NCI-H524 (cell line): Measurements from ENCODE around the gene CCDC178.
"Not testable (repeated sequence)": the region's sequence is repeated elsewhere in the genome, so short reads cannot be mapped to it uniquely, and the experiment has no call there.

Source experiments
- DNase-seq, 2 experiments: peaks; one replicate each; lab custom pipeline; 2025; lab: John Stamatoyannopoulos, UW

The CCDC178 gene

DNA sequence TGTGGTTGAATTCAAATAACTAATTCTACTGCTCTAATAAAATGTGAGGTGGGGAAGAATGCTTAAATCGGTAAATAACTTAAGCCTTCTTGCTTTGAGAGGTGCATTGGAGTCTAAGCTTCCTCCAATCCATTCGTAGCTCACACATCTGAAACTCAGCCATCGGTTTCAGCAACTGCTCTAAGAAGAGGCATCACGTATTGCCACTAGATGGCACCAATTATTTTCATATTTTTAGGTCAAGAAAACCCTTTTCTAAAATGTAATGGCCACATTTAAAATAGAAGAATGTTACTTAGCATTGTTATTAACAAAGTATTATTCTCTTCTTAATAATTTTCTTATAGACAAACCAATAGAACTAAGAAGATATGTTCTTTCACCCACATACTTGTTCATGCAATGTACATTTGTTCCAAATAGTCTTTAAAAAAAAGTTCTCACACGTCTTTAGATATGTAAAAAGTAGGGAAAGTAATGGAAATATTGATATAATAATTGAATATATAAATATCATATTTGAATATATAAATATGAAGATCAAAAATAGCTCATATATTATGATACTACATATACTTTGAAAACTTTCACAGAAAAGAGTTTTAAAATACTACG lies 229.8 kb downstream of the CCDC178 start:
- DNase-seq, result peak; percentile 19 to 51

- DNase-seq, result no peak
Measured at GRCh38 chr18:33205777-33206176, 234.7 kb downstream of the CCDC178 start.

- DNase-seq, result peak in 1 of 2 experiments; percentile 18
Measured at GRCh38 chr18:33201509-33201926, 239.0 kb downstream of the CCDC178 start.

GRCh38 chr18:33195795-33196194 lies 244.7 kb downstream of the CCDC178 start:
- DNase-seq, result no peak

- DNase-seq, result no peak
Measured at GRCh38 chr18:33194793-33195192, 245.7 kb downstream of the CCDC178 start.

DNA sequence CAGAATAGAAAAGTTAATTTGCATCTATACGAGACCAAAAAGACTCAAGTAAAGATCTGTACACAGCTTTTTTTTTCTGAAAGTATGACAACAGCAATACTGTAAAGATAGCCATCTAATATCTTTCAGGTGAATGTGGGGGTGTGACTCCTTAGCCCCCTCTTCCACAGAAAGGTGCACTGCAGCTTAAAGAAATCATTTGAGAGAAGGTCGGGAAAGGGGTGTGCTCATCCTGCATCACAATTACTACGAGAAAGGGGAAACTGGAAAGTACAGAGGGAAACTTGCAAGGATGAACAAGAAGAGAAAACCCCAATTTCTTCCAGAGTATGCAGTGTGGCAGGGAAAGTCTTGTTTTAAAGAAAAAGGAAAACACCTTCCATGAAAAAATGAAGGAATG lies 255.6 kb downstream of the CCDC178 start:
- DNase-seq, result no peak

- DNase-seq, result no peak
Measured at GRCh38 chr18:33184175-33184574, 256.3 kb downstream of the CCDC178 start.

DNA sequence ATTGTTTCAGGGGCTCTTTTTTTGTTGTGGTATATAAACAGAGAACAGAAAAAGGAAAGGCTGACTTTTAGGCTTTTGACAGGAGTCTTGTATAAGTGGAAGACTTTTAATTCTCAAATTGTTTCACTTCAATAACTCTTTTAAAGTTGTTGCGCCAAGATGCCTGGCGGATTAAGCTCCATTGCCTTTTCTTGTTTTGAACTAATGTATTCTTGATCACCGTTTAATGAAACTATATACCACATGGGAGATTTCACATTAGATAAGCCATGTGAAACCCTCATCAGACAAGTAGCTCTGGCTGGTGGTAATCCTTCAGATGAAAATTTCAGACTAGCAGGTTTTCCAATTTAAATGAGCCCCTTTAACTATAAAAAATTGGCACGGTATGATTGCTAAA lies 257.4 kb downstream of the CCDC178 start:
- DNase-seq, result peak in 1 of 2 experiments; percentile 42

- no peak for DNase-seq
Measured at GRCh38 chr18:33181016-33181415, 259.5 kb downstream of the CCDC178 start.

DNA sequence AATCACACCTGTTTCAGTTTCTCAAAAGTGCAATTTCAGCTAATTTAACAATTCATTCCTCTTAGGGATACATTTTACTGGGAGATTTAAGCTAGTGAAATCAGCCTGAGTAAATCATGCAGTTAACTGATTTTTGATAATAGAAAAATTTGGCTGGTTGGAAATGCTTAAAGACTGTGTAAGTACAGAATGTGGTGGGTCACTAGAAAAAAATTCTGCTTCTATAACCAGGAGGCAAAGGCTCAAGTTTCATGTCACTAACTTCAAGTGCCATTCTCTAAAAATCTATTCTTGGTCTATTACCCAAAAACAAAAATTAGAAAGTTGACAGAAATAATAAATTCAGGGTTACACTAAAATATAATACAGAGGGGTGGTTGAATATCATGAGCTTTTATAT lies 271.3 kb downstream of the CCDC178 start:
- no peak for DNase-seq

- DNase-seq, result not testable (repeated sequence)
Measured at GRCh38 chr18:33164121-33164520, 276.4 kb downstream of the CCDC178 start.

DNA sequence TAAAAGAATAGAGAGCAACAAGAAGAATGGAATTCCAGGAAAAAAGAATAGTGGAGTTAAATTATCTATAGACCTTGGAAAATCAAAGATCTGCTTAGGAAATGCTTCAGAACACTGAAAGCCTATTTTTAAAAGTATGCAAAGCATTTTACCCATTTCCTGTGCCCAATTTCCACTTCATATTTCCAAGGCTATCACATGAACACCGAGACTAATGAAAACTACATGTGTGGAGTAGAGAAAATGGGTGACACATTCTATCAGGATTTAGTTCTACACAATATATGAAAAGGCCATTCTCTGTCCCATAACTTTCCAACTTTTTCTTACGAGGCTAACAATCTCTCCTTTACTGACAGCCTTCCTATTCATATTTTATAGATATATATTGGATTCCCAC lies 279.4 kb downstream of the CCDC178 start:
- DNase-seq, result no peak

DNA sequence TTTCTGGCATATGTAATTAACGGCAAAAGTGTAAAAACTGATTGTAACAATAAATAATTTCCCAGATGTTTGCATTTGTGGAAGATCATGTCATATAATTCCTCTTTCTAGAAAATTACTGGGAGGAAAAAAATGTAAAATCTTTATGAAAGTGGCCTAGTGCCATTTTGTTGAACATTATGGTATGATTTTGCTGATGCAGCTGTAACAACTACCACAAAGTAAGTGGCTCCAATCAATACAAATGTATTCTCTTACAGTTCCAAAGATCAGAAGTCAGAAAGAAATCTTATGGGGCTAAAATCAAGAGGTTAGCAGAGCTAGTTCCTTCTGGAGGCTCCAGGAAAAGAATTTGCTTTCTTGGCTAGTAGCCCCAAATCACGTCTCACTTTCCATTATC lies 281.4 kb downstream of the CCDC178 start:
- DNase-seq, result no peak

DNA sequence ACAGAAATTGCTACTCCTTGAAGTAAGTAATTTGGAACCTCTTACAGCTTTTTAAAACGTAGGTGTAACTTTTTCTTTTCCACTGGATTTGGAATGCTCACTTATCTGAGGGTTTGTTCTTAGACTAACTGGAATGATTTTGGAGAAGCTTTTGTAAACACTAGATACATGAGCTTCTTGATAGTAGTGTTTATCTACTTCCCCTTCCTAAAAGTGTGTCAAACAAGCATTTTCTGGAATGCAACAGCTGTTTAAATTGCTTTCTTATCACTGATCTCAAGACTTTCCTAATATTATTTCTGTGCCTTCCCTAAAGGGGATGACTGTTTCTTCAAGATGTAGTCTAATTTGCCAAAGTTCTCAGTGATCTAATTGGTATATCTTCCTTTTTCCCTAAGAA lies 282.6 kb downstream of the CCDC178 start:
- DNase-seq, result no peak

GRCh38 chr18:33156906-33157470 lies 283.5 kb downstream of the CCDC178 start:
- no peak for DNase-seq

GRCh38 chr18:33154049-33154448 lies 286.5 kb downstream of the CCDC178 start:
- DNase-seq, result no peak

DNA sequence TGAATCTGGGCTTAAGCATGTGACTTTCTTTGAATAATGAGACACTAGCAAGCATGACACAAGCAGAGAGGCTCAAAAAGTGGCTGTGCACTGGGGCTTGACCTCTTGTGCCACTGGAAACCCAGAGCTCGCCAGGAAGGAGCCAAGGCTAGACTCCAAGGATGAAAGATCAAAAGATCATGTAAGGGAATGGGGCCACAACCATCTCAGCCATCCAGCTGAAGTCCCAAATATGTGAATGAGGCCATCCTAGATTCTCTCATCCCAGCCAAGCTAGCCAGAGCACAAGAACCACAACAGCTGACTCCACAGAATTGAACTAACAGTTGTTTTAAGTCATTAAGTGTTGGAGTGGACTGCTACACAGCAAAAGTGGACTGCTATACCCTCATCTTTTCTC lies 288.1 kb downstream of the CCDC178 start:
- no peak for DNase-seq

DNA sequence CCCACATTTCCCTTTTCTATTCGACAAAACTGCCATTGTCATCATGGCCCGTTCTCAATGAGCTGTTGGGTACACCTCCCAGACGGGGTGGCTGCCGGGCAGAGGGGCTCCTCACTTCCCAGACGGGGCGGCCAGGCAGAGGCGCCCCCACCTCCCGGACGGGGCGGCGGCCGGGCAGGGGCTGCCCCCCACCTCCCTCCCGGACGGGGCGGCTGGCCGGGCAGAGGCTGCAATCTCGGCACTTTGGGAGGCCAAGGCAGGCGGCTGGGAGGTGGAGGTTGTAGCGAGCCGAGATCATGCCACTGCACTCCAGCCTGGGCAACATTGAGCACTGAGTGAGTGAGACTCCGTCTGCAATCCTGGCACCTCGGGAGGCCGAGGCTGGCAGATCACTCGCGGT lies 292.7 kb downstream of the CCDC178 start:
- DNase-seq, result not testable (repeated sequence)

GRCh38 chr18:33146014-33146413 lies 294.5 kb downstream of the CCDC178 start:
- DNase-seq, result no peak

DNA sequence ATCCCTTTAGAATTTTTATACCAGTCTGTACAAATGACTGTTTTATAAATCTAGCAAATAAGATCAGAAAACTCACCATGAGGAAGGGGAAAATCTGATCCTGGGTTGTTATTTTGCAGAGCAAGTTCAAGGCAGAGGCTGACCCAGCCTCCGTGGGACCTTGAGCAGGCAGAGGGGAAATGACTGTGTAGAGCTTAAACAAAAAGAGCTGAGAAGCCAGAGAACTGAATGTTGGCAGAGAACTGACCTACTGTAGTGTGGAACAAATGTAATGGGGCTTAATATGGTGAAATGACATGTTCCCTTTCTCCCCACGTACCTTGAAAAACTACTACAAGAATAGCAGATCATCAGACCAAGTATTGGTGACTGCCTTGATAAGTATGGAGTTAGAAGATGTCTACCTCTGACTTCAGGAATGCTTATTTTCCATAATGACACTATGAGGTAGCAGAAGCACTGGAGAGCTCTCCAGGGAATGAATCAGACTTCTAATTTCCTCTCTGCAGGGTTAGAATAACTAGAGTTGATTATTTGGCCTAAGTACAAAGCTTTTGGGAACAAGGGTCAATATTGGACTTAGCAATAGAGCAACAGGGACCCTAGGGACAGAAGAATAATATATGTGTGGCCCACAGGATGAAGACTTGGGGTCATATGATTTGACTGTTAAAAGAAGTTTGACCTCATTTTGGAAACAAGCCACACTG lies 304.4 kb downstream of the CCDC178 start:
- no peak for DNase-seq

DNA sequence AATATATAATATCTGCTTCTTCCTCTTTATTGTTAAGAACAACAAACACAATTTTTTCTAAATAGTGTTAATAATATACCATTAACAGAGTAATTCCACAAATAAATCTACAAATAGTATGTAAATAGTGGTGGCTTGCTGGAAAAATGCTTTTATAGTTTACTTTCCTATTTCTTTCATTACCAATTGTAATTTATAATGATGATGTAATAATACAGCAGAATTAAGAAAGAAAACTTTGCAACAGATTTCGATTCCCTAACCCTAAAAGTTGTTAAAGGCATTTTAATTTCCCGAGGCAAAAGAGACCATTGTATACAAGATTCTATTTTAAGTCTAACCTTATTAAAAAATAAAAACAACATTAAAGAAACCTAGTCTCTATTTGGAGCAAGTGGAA lies 307.9 kb downstream of the CCDC178 start:
- DNase-seq, result no peak

- DNase-seq, result no peak
Measured at GRCh38 chr18:33128581-33128980, 311.9 kb downstream of the CCDC178 start.

DNA sequence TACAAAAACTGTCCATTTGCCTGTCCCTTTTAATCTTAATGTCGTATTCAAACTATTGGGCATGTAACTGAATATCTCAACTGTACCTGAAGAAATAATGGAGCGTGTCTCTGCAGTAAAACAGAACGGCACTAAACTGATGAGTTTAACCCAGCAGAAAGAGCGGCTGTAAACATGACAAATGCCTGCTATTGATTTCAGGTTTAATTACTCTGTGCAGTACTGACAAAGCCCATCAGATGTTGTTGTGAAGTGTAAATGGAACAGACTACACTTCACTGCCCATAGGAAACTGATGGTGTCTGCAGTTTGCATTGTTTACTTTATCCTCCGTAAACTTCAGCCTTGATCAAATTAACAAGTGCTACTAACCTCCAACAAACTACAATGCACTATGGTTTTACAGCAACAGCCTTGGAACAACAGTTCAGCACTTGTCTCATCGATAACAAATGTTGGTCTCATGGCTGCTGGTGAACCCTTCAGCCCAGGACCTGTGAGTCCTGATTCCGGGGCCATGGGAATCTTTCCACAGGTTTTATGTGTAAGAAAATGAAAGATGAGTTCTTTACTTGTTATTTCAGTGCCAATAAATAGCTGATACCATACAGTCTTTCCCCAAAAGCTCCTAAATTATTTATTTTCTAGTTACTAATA lies 316.5 kb downstream of the CCDC178 start:
- DNase-seq, result no peak
